Raji (cell line): Measurements from ENCODE around the gene SNAP25.

Experiments used
- POLR2A ChIP-seq: IDR thresholded peaks from 2 replicates; pipeline ENCODE4 v1.6.1; 2011; ENCODE audit warnings: low read depth, low read length, control low read depth; ENCODE audit not compliant: insufficient read depth

The SNAP25 gene

DNA sequence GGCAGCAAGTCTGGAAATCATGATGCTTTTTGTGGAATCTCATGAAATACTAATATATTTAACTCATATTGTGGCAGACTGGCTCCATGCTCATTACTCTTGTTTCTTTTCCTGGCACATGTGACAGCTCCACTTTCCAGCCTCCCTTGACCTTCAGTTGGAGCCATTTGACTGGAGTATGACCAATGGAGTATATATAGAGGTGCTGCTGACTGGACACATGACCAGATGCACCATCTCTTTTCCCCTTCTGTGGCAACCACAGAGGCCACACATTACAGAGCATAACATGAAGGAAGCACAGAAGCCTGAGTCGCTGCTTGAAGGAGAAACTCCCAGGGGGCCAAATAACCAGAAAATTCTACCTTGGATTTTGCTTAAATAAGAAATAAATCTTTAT, 138.0 kb downstream of the SNAP25 start:
- no peak for TF ChIP-seq POLR2A
